C4-2B (cell line): ENCODE data around the gene TAF8.

Experiments used
- CTCF ChIP-seq: fragments of 450-650 bp; conservative IDR thresholded peaks from 2 replicates; pipeline ENCODE4 v1.5.1; 2017; ENCODE audit warnings: mild to moderate bottlenecking
- ZFX ChIP-seq: fragments of 450-650 bp; IDR thresholded peaks from 2 replicates; pipeline ENCODE4 v1.6.1; 2017

- TF ChIP-seq CTCF (no peak), ZFX (no peak)
These were observed 39.4 kb upstream of the TAF8 start for GRCh38 chr6:42010909-42011308.
